MCF 10A (cell line): ENCODE measurements around the gene RAB27B. TPM values are rescaled to one million over a fixed set of nuclear protein-coding genes. Genes with fewer than 3 reads are reported as not detected.

ENCODE experiments used
- BruUV-seq: library from RNA; stranded (reverse); fragments of 400-500 nt; replicated peaks from 2 replicates; lab custom pipeline; 2021; lab: Mats Ljungman, UMichigan
- CTCF ChIA-PET: fragments of 300-600 bp; sonication (Branson Sonifier 250); formaldehyde crosslinking; extraction: SDS; loops from one replicate; lab custom pipeline; 2021; ENCODE audit warnings: antibody characterized with exemption, inconsistent platforms; lab: Yijun Ruan, JAX
- POLR2A ChIA-PET: fragments of 300-600, 350-650 bp; sonication (Branson Sonifier 250); formaldehyde crosslinking; extraction: SDS; loops from one replicate; lab custom pipeline; 2020; ENCODE audit warnings: antibody characterized with exemption, inconsistent platforms; lab: Yijun Ruan, JAX
- DNase-seq: peaks from one replicate; pipeline ENCODE4 v3.0.0-alpha.2; 2018; ENCODE audit not compliant: unreplicated experiment
- H3K27ac Mint-ChIP-seq: one replicate; pipeline ENCODE4 v1.8.0; 2022; ENCODE audit warnings: mild to moderate bottlenecking, low read depth, mixed read lengths; ENCODE audit not compliant: unreplicated experiment
- H3K27me3 Mint-ChIP-seq: one replicate; pipeline ENCODE4 v1.8.0; 2022; ENCODE audit warnings: mixed read lengths; ENCODE audit not compliant: insufficient read depth, unreplicated experiment
- H3K36me3 Mint-ChIP-seq: one replicate; pipeline ENCODE4 v1.8.0; 2022; ENCODE audit warnings: mild to moderate bottlenecking, moderate library complexity, mixed read lengths; ENCODE audit not compliant: insufficient read depth, unreplicated experiment
- H3K4me1 Mint-ChIP-seq: one replicate; pipeline ENCODE4 v1.8.0; 2022; ENCODE audit warnings: mixed read lengths; ENCODE audit not compliant: insufficient read depth, unreplicated experiment
- H3K4me3 Mint-ChIP-seq: one replicate; pipeline ENCODE4 v1.8.0; 2022; ENCODE audit warnings: mild to moderate bottlenecking, moderate library complexity, mixed read lengths; ENCODE audit not compliant: unreplicated experiment
- H3K9me3 Mint-ChIP-seq: one replicate; pipeline ENCODE4 v1.8.0; 2022; ENCODE audit warnings: mixed read lengths; ENCODE audit not compliant: unreplicated experiment
- intact Hi-C: fragments of 100-400 bp; cut with micrococcal nuclease; formaldehyde crosslinking; loops from 2 replicates; pipeline ENCODE4 v1.14.1; 2022
- total RNA-seq: library from RNA; stranded (reverse); gene quantifications from 2 replicates; pipeline ENCODE4 v1.2.3, GENCODE V29; 2022
- TF ChIP-seq, protein P1 (sequence below): fragments of 200-600 bp; IDR thresholded peaks from one replicate; pipeline ENCODE4 v1.8.0; 2022; ENCODE audit warnings: antibody characterized with exemption, mild to moderate bottlenecking; ENCODE audit not compliant: unreplicated experiment

RAB27B gene
- total RNA-seq, 1 experiment from 2014 or later = 32.2 TPM

DNA sequence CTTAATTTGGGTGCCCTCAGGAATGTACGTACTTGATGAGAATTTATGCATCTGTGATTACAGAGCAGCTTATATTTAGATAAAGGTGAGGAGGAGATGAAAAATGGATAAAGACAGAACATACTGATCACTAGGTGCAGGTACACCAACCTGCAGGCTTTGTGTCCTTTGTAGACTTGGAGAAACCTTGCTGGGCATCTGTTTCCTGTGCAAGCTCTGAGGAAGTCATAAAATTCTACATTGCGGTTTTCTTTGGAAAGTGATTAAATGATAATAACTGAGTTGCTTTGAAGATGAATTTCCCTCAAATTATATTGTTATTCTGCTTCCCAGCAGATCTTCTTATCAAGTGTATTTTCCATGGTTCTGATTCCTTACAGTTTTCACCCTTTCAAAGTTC is 7.7 kb downstream of the RAB27B start:
- Mint-ChIP-seq H3K27ac (peak overlapping the region; percentile 25), H3K9me3 (peaks cover 12% of the 10 kb centered on the region), H3K27me3 (no peaks in the 10 kb centered on the region), H3K4me3 (no peak overlapping the region), H3K36me3 (peaks cover 6% of the 10 kb centered on the region), H3K4me1 (peaks cover 28% of the 10 kb centered on the region)
- no peak for DNase-seq
- CTCF ChIA-PET = no interaction called here
- POLR2A ChIA-PET = no interaction called here
- TF ChIP-seq, protein P1, sequence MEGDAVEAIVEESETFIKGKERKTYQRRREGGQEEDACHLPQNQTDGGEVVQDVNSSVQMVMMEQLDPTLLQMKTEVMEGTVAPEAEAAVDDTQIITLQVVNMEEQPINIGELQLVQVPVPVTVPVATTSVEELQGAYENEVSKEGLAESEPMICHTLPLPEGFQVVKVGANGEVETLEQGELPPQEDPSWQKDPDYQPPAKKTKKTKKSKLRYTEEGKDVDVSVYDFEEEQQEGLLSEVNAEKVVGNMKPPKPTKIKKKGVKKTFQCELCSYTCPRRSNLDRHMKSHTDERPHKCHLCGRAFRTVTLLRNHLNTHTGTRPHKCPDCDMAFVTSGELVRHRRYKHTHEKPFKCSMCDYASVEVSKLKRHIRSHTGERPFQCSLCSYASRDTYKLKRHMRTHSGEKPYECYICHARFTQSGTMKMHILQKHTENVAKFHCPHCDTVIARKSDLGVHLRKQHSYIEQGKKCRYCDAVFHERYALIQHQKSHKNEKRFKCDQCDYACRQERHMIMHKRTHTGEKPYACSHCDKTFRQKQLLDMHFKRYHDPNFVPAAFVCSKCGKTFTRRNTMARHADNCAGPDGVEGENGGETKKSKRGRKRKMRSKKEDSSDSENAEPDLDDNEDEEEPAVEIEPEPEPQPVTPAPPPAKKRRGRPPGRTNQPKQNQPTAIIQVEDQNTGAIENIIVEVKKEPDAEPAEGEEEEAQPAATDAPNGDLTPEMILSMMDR = no peak
- intact Hi-C loops = no loop called here
- BruUV-seq = no TSS peak

DNA sequence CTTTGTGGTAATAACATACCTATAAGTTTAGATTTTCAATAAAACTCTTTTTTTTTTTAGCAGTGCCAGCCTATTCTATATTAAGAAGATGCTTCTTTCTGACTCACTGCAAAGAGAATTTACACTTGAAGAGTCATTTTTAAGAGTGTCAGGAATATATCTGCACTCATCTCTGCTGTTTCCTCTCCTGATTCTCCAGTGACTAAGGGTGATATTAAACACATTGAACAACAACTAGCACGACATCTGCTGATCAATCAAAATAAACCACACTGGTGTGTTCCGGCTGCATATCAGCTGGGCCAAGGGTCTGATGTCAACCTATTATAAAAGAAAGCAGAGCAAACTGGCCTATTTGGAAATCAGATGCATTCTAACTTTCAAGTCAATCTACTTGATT is 15.0 kb downstream of the RAB27B start:
- Mint-ChIP-seq H3K4me1 (peaks cover 8% of the 10 kb centered on the region), H3K9me3 (no peaks in the 10 kb centered on the region), H3K36me3 (no peaks in the 10 kb centered on the region), H3K27me3 (no peaks in the 10 kb centered on the region), H3K4me3 (no peak overlapping the region), H3K27ac (no peak overlapping the region)
- TF ChIP-seq, protein P1 = no peak
- POLR2A ChIA-PET = interaction anchor here (1.7 kb wide), 1 partner anchor 10 kb away, joined by 10 read pairs; no protein-coding TSS in a partner anchor
- no peak for DNase-seq
- CTCF ChIA-PET = no interaction called here
- intact Hi-C loops = no loop called here
- BruUV-seq = no TSS peak

DNA sequence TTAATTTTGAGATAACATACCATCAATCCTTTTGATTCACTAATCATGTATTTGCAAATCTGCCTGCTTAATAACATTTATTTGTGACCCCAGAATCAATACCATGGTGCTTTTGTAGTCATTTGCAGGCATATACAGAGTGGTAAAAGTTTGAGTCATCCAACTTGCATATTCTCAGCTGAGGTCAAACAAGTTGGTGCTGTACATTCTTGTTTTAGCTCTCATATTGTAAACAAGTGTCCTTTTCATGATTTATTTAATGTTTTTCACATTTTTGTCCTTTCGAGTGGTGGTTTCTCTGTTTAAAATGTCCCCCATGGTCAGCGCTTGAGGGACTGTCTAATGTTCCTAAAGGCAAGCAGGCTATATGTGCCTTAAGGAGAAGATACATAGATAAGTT is 17.5 kb downstream of the RAB27B start:
- no TSS peak for BruUV-seq
- Mint-ChIP-seq H3K27me3 (no peaks in the 10 kb centered on the region), H3K9me3 (no peaks in the 10 kb centered on the region), H3K4me3 (no peak overlapping the region), H3K27ac (no peak overlapping the region), H3K4me1 (peaks cover 8% of the 10 kb centered on the region), H3K36me3 (no peaks in the 10 kb centered on the region)
- intact Hi-C loops = no loop called here
- POLR2A ChIA-PET = interaction anchor here (0.6 to 2.5 kb wide), 2 partner anchors 13 to 17 kb away, joined by 4 to 14 read pairs; partner anchors contain the start of gene RAB27B
- DNase-seq = no peak
- TF ChIP-seq, protein P1 = no peak
- CTCF ChIA-PET = interaction anchor here (0.7 kb wide), 1 partner anchor 123 kb away, joined by 3 read pairs; no protein-coding TSS in a partner anchor

DNA sequence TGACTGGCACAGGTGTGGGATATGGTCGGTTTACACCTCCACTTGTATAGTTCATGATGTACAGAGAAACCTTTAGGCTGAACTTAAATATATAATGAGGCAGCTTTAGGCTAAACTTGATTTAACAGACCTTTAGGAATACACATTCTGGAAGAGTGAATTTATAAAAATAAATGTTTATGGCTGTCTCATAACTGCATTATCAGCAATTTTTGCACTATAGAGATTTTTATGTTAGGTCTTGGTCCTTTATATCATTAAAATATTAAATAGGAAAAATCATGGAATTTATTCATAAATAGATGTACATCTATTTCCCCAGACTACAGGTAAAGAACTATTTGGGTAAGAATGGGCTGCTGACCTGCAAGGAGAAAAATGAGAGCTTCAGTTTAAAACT is 19.8 kb downstream of the RAB27B start:
- no TSS peak for BruUV-seq
- H3K27ac Mint-ChIP-seq = peak overlapping the region; percentile 27
- CTCF ChIA-PET = interaction anchor here (0.6 to 1.4 kb wide), 4 partner anchors 12 to 79 kb away, joined by 3 to 4 read pairs (median 4); no protein-coding TSS in a partner anchor
- TF ChIP-seq, protein P1 = no peak
- no peaks in the 10 kb centered on the region for H3K27me3 Mint-ChIP-seq
- DNase-seq = no peak
- intact Hi-C loops = no loop called here
- no peaks in the 10 kb centered on the region for H3K9me3 Mint-ChIP-seq
- H3K36me3 Mint-ChIP-seq = no peaks in the 10 kb centered on the region
- POLR2A ChIA-PET = interaction anchor here (1.0 to 1.7 kb wide), 5 partner anchors 7 to 241 kb away, joined by 3 to 5 read pairs (median 4); no protein-coding TSS in a partner anchor
- H3K4me3 Mint-ChIP-seq = no peak overlapping the region
- H3K4me1 Mint-ChIP-seq = peaks cover 20% of the 10 kb centered on the region
